NCI-H82 treated with DMSO at 0.1 percent for 48 hours (cell line): Measurements from ENCODE around the gene C21orf58.

Source experiments
- DNase-seq: peaks from one replicate; lab custom pipeline; 2025; ENCODE audit not compliant: unreplicated experiment; lab: John Stamatoyannopoulos, UW

The C21orf58 gene

GRCh38 chr21:46354046-46354445 is 30.4 kb upstream of the C21orf58 start:
- DNase-seq = no peak

- no peak for DNase-seq
Observed at GRCh38 chr21:46352913-46353312, 29.2 kb upstream of the C21orf58 start.

GRCh38 chr21:46352164-46352515 is 28.5 kb upstream of the C21orf58 start:
- DNase-seq = no peak

- DNase-seq = no peak
Observed at GRCh38 chr21:46351476-46352163, 27.9 kb upstream of the C21orf58 start.

- DNase-seq = no peak
Observed at GRCh38 chr21:46350981-46351380, 27.3 kb upstream of the C21orf58 start.

GRCh38 chr21:46350571-46350970 is 26.9 kb upstream of the C21orf58 start:
- DNase-seq = no peak

- no peak for DNase-seq
Observed at GRCh38 chr21:46349134-46349760, 25.6 kb upstream of the C21orf58 start.

GRCh38 chr21:46347791-46348381 is 24.2 kb upstream of the C21orf58 start:
- DNase-seq = no peak

- no peak for DNase-seq
Observed at GRCh38 chr21:46347203-46347550, 23.5 kb upstream of the C21orf58 start.

GRCh38 chr21:46346296-46347202 is 22.9 kb upstream of the C21orf58 start:
- no peak for DNase-seq

GRCh38 chr21:46345861-46346260 is 22.2 kb upstream of the C21orf58 start:
- DNase-seq = no peak

GRCh38 chr21:46344219-46344915 is 20.7 kb upstream of the C21orf58 start:
- no peak for DNase-seq

- DNase-seq = no peak
Observed at GRCh38 chr21:46340998-46341397, 17.3 kb upstream of the C21orf58 start.

- DNase-seq = no peak
Observed at GRCh38 chr21:46336603-46337002, 12.9 kb upstream of the C21orf58 start.

- no peak for DNase-seq
Observed at GRCh38 chr21:46334351-46335140, 10.9 kb upstream of the C21orf58 start.

- no peak for DNase-seq
Observed at GRCh38 chr21:46329796-46330195, 6.1 kb upstream of the C21orf58 start.

- no peak for DNase-seq
Observed at GRCh38 chr21:46328151-46328550, 4.5 kb upstream of the C21orf58 start.

GRCh38 chr21:46327711-46328110 is 4.0 kb upstream of the C21orf58 start:
- DNase-seq = no peak

- no peak for DNase-seq
Observed at GRCh38 chr21:46326110-46326703, 2.5 kb upstream of the C21orf58 start.
